ENCODE data around the gene GLDC.
"Not testable (repeated sequence)": the region's sequence is repeated elsewhere in the genome, so short reads cannot be mapped to it uniquely, and the experiment has no call there.

Gene GLDC

GRCh38 chr9:6645355-6646292 lies at the start of gene GLDC:
Gene GLDC, minus strand, starts transcription at chr9:6645729. Its CDS starts 230 bp downstream, at chr9:6645499.
- Mint-ChIP-seq H3K27me3 (peaks cover 40% of the 10 kb centered on the region), H3K4me1 (ENCODE audit: low read depth) (peaks cover 22% of the 10 kb centered on the region), H3K9me3 (ENCODE audit: low read depth) (no peaks in the 10 kb centered on the region), H3K4me3 (peak within 1 kb of the TSS; percentile 87), H3K27ac (no peak within 1 kb of the TSS), H3K36me3 (no peaks in the 10 kb centered on the region)

- H3K4me3 Mint-ChIP-seq, result no peak overlapping the region
- H3K9me3 Mint-ChIP-seq (ENCODE audit: low read depth), result no peaks in the 10 kb centered on the region
- H3K36me3 Mint-ChIP-seq, result no peaks in the 10 kb centered on the region
- no peak overlapping the region for H3K27ac Mint-ChIP-seq
- H3K27me3 Mint-ChIP-seq, result no peaks in the 10 kb centered on the region
- peaks cover 2% of the 10 kb centered on the region for H3K4me1 Mint-ChIP-seq (ENCODE audit: low read depth)
Measured at GRCh38 chr9:6692881-6693361, 47.4 kb upstream of the GLDC start.

GRCh38 chr9:6692433-6692832 lies 46.9 kb upstream of the GLDC start:
- no peaks in the 10 kb centered on the region for H3K9me3 Mint-ChIP-seq (ENCODE audit: low read depth)
- H3K4me3 Mint-ChIP-seq, result no peak overlapping the region

GRCh38 chr9:6690675-6691070 lies 45.1 kb upstream of the GLDC start:
- H3K27ac Mint-ChIP-seq; H3K27me3 Mint-ChIP-seq; H3K9me3 Mint-ChIP-seq (ENCODE audit: low read depth); H3K4me3 Mint-ChIP-seq; H3K4me1 Mint-ChIP-seq (ENCODE audit: low read depth); H3K36me3 Mint-ChIP-seq: not testable (repeated sequence)

More at GRCh38 chr9:6692433-6692832, 46.9 kb upstream of the GLDC start:
- Mint-ChIP-seq H3K27ac (no peak overlapping the region), H3K36me3 (no peaks in the 10 kb centered on the region), H3K4me1 (ENCODE audit: low read depth) (peaks cover 2% of the 10 kb centered on the region), H3K27me3 (no peaks in the 10 kb centered on the region)

- H3K9me3 Mint-ChIP-seq (ENCODE audit: low read depth), result no peaks in the 10 kb centered on the region
- H3K36me3 Mint-ChIP-seq, result no peaks in the 10 kb centered on the region
- no peaks in the 10 kb centered on the region for H3K27me3 Mint-ChIP-seq
- no peak overlapping the region for H3K27ac Mint-ChIP-seq
- H3K4me3 Mint-ChIP-seq, result no peak overlapping the region
- peaks cover 2% of the 10 kb centered on the region for H3K4me1 Mint-ChIP-seq (ENCODE audit: low read depth)
Measured at GRCh38 chr9:6689893-6690674, 44.6 kb upstream of the GLDC start.

- Mint-ChIP-seq H3K36me3 (no peaks in the 10 kb centered on the region), H3K27ac (no peak overlapping the region), H3K27me3 (no peaks in the 10 kb centered on the region), H3K9me3 (ENCODE audit: low read depth) (no peaks in the 10 kb centered on the region), H3K4me3 (no peak overlapping the region), H3K4me1 (ENCODE audit: low read depth) (peaks cover 12% of the 10 kb centered on the region)
Measured at GRCh38 chr9:6687180-6687579, 41.7 kb upstream of the GLDC start.

GRCh38 chr9:6686396-6686795 lies 40.9 kb upstream of the GLDC start:
- H3K36me3 Mint-ChIP-seq, result no peaks in the 10 kb centered on the region
- H3K27me3 Mint-ChIP-seq, result no peaks in the 10 kb centered on the region
- peaks cover 12% of the 10 kb centered on the region for H3K4me1 Mint-ChIP-seq (ENCODE audit: low read depth)
- H3K9me3 Mint-ChIP-seq (ENCODE audit: low read depth), result no peaks in the 10 kb centered on the region
- H3K4me3 Mint-ChIP-seq, result no peak overlapping the region
- H3K27ac Mint-ChIP-seq, result peak overlapping the region; percentile 41

- Mint-ChIP-seq H3K27ac (peak overlapping the region; percentile 99), H3K9me3 (ENCODE audit: low read depth) (no peaks in the 10 kb centered on the region), H3K4me3 (peak overlapping the region; percentile 96), H3K4me1 (ENCODE audit: low read depth) (peaks cover 17% of the 10 kb centered on the region), H3K36me3 (no peaks in the 10 kb centered on the region), H3K27me3 (no peaks in the 10 kb centered on the region)
Measured at GRCh38 chr9:6681957-6682501, 36.5 kb upstream of the GLDC start.

GRCh38 chr9:6681147-6681956 lies 35.8 kb upstream of the GLDC start:
- peak overlapping the region; percentile 96 for H3K4me3 Mint-ChIP-seq
- no peaks in the 10 kb centered on the region for H3K27me3 Mint-ChIP-seq
- H3K4me1 Mint-ChIP-seq (ENCODE audit: low read depth), result peaks cover 17% of the 10 kb centered on the region
- no peaks in the 10 kb centered on the region for H3K9me3 Mint-ChIP-seq (ENCODE audit: low read depth)
- H3K36me3 Mint-ChIP-seq, result no peaks in the 10 kb centered on the region
- H3K27ac Mint-ChIP-seq, result peak overlapping the region; percentile 99

GRCh38 chr9:6680797-6681146 lies 35.2 kb upstream of the GLDC start:
- Mint-ChIP-seq H3K4me3 (peak overlapping the region; percentile 96), H3K36me3 (no peaks in the 10 kb centered on the region), H3K27ac (peak overlapping the region; percentile 99), H3K9me3 (ENCODE audit: low read depth) (no peaks in the 10 kb centered on the region), H3K4me1 (ENCODE audit: low read depth) (peaks cover 17% of the 10 kb centered on the region), H3K27me3 (no peaks in the 10 kb centered on the region)

GRCh38 chr9:6677803-6678202 lies 32.3 kb upstream of the GLDC start:
- H3K4me3 Mint-ChIP-seq, result no peak overlapping the region
- no peaks in the 10 kb centered on the region for H3K9me3 Mint-ChIP-seq (ENCODE audit: low read depth)
- H3K27me3 Mint-ChIP-seq, result no peaks in the 10 kb centered on the region
- no peaks in the 10 kb centered on the region for H3K36me3 Mint-ChIP-seq
- peaks cover 8% of the 10 kb centered on the region for H3K4me1 Mint-ChIP-seq (ENCODE audit: low read depth)
- no peak overlapping the region for H3K27ac Mint-ChIP-seq

GRCh38 chr9:6676254-6676921 lies 30.9 kb upstream of the GLDC start:
- no peak overlapping the region for H3K4me3 Mint-ChIP-seq
- no peak overlapping the region for H3K27ac Mint-ChIP-seq
- H3K27me3 Mint-ChIP-seq, result no peaks in the 10 kb centered on the region
- H3K9me3 Mint-ChIP-seq (ENCODE audit: low read depth), result no peaks in the 10 kb centered on the region
- no peaks in the 10 kb centered on the region for H3K36me3 Mint-ChIP-seq
- H3K4me1 Mint-ChIP-seq (ENCODE audit: low read depth), result peaks cover 7% of the 10 kb centered on the region

- no peak overlapping the region for H3K4me3 Mint-ChIP-seq
- peaks cover 2% of the 10 kb centered on the region for H3K4me1 Mint-ChIP-seq (ENCODE audit: low read depth)
- H3K27me3 Mint-ChIP-seq, result no peaks in the 10 kb centered on the region
- H3K9me3 Mint-ChIP-seq (ENCODE audit: low read depth), result no peaks in the 10 kb centered on the region
- peaks cover 3% of the 10 kb centered on the region for H3K36me3 Mint-ChIP-seq
- no peak overlapping the region for H3K27ac Mint-ChIP-seq
Measured at GRCh38 chr9:6675268-6675667, 29.7 kb upstream of the GLDC start.
